SK-N-SH treated with all-trans-retinoic acid at 6 μM for 48 hours (cell line): Measurements from ENCODE around the gene SLC22A23.

Source experiments
- ARNTL ChIP-seq: fragments of 450-650 bp; formaldehyde crosslinking; IDR thresholded peaks from 2 replicates; pipeline ENCODE4 v1.5.0; 2020; ENCODE audit warnings: low read depth, mild to moderate bottlenecking, moderate library complexity, borderline replicate concordance
- CSDC2 ChIP-seq: fragments of 250-450 bp; sonication (Bioruptor Pico); IDR thresholded peaks from 2 replicates; pipeline ENCODE4 v1.5.0; 2020; ENCODE audit warnings: mild to moderate bottlenecking, moderate library complexity
- ESRRG ChIP-seq: fragments of 250-450 bp; sonication (Bioruptor Pico); IDR thresholded peaks from 2 replicates; pipeline ENCODE4 v1.6.1; 2021; ENCODE audit warnings: mild to moderate bottlenecking
- OSR1 ChIP-seq: fragments of 250-450 bp; sonication (Bioruptor Pico); IDR thresholded peaks from 2 replicates; pipeline ENCODE4 v1.8.0; 2022; ENCODE audit warnings: moderate library complexity, mild to moderate bottlenecking, inconsistent platforms
- PPARA ChIP-seq: fragments of 250-450 bp; sonication (Bioruptor Pico); IDR thresholded peaks from 2 replicates; pipeline ENCODE4 v1.5.0; 2020; ENCODE audit warnings: mild to moderate bottlenecking, borderline replicate concordance
- RARB ChIP-seq: fragments of 250-450 bp; sonication (Bioruptor Pico); IDR thresholded peaks from 2 replicates; pipeline ENCODE4 v1.8.0; 2021; ENCODE audit warnings: mild to moderate bottlenecking, moderate library complexity
- TF ChIP-seq, protein P1 (sequence below): fragments of 250-450 bp; sonication (Bioruptor Pico); IDR thresholded peaks from 2 replicates; pipeline ENCODE4 v1.5.1; 2021; ENCODE audit warnings: mild to moderate bottlenecking, moderate library complexity
- TF ChIP-seq, protein P2 (sequence below): fragments of 250-450 bp; sonication (Bioruptor Pico); IDR thresholded peaks from 2 replicates; pipeline ENCODE4 v1.8.0; 2020; ENCODE audit warnings: mild to moderate bottlenecking, moderate library complexity, borderline replicate concordance

DNA sequence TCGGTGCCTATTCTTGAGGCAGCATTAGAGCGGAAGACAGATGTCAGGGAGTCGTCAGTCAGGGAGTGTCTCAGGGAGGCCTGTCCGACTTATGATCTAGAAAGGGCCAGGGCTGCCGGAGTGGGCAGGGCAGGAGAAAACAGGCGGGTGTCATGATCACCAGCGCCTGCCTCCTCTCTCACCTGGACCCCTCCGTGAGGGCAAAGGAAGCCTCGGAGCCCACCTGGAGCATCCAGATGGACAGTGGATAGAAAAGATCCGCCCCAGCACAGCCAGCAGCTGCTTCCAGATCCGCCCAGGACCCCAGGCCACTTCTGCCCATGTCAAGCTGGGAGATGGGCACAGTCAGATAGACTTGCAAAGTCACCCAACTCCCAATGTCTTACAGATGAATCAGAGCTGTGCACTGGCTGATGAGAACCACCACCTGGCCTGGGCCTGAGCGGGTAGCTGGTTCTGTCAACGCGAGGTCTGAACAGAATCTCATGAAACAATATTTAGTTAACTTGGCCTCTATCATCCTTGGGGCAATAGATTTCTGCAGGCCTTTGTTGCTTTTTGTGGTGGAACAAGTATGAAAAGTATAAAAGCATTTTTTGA is 175.9 kb downstream of the SLC22A23 start:
- TF ChIP-seq, protein P1, sequence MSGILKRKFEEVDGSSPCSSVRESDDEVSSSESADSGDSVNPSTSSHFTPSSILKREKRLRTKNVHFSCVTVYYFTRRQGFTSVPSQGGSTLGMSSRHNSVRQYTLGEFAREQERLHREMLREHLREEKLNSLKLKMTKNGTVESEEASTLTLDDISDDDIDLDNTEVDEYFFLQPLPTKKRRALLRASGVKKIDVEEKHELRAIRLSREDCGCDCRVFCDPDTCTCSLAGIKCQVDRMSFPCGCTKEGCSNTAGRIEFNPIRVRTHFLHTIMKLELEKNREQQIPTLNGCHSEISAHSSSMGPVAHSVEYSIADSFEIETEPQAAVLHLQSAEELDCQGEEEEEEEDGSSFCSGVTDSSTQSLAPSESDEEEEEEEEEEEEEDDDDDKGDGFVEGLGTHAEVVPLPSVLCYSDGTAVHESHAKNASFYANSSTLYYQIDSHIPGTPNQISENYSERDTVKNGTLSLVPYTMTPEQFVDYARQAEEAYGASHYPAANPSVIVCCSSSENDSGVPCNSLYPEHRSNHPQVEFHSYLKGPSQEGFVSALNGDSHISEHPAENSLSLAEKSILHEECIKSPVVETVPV = no peak
- TF ChIP-seq ARNTL (CRISPR knock-in tag) = no peak
- no peak for TF ChIP-seq OSR1 (CRISPR knock-in tag)
- no peak for TF ChIP-seq CSDC2 (CRISPR knock-in tag)
- TF ChIP-seq, protein P2, sequence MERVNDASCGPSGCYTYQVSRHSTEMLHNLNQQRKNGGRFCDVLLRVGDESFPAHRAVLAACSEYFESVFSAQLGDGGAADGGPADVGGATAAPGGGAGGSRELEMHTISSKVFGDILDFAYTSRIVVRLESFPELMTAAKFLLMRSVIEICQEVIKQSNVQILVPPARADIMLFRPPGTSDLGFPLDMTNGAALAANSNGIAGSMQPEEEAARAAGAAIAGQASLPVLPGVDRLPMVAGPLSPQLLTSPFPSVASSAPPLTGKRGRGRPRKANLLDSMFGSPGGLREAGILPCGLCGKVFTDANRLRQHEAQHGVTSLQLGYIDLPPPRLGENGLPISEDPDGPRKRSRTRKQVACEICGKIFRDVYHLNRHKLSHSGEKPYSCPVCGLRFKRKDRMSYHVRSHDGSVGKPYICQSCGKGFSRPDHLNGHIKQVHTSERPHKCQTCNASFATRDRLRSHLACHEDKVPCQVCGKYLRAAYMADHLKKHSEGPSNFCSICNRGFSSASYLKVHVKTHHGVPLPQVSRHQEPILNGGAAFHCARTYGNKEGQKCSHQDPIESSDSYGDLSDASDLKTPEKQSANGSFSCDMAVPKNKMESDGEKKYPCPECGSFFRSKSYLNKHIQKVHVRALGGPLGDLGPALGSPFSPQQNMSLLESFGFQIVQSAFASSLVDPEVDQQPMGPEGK (CRISPR knock-in tag) = no peak
- no peak for TF ChIP-seq PPARA (CRISPR knock-in tag)
- TF ChIP-seq RARB (CRISPR knock-in tag) = no peak
- TF ChIP-seq ESRRG (CRISPR knock-in tag) = no peak
